SH-SY5Y (cell line): Measurements from ENCODE around the gene EMP2.

Experiments
- GATA2 ChIP-seq: IDR thresholded peaks from 2 replicates; pipeline ENCODE4 v1.6.1; 2011; ENCODE audit warnings: mild to moderate bottlenecking, low read depth, low read length
- GATA3 ChIP-seq: IDR thresholded peaks from 2 replicates; pipeline ENCODE4 v1.6.1; 2011; ENCODE audit warnings: low read depth, mild to moderate bottlenecking, low read length, moderate library complexity

GRCh38 chr16:10494343-10495030, 85.9 kb downstream of the EMP2 start:
- TF ChIP-seq GATA2 (no peak), GATA3 (no peak)
